Adrenal gland (tissue), 5 donors: ENCODE results near the gene PSMD5.

Experiments used
- POLR2A ChIP-seq, 2 donors: fragments of 450-650 bp; IDR thresholded peaks; one replicate each; pipeline ENCODE4 v1.6.1; 2017; ENCODE audit warnings: antibody characterized with exemption in 2 of 2, mild to moderate bottlenecking in 2 of 2, moderate library complexity in 1 of 2
- TF ChIP-seq, protein P1 (sequence below), 6 experiments: fragments of 450-650 bp in 4 of 6; fragments of 200-600 bp in 2 of 6; sonication (generic) in 1 of 6; IDR thresholded peaks; 1 replicate in 5 of 6; 2 replicates in 1 of 6; pipeline versions ENCODE4 v1.5.1 to v1.8.0; 2016 to 2021; ENCODE audit warnings: antibody characterized with exemption in 6 of 6, mild to moderate bottlenecking in 2 of 6, moderate library complexity in 1 of 6
- donor health status: DM: no; HTN: no; CAD: no.

DNA sequence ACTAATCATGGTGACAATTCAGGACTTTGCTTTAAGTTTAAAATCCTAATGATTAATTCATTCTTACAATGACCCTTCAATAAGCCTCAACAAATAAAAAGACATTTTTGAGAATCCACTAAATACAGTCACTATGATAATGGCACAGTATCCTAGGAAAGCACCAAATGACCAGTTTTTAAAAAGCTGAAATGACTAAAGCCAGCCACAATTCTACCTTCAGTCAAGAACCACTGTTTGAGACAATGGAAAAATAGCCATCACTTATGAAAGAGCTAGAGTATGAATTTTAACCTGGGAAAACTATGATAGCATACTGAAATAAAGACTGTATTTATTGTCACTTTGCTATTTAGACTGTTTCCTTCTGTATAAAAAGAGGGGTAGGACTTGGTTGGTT lies 63.5 kb downstream of the PSMD5 start:
- TF ChIP-seq, protein P1, sequence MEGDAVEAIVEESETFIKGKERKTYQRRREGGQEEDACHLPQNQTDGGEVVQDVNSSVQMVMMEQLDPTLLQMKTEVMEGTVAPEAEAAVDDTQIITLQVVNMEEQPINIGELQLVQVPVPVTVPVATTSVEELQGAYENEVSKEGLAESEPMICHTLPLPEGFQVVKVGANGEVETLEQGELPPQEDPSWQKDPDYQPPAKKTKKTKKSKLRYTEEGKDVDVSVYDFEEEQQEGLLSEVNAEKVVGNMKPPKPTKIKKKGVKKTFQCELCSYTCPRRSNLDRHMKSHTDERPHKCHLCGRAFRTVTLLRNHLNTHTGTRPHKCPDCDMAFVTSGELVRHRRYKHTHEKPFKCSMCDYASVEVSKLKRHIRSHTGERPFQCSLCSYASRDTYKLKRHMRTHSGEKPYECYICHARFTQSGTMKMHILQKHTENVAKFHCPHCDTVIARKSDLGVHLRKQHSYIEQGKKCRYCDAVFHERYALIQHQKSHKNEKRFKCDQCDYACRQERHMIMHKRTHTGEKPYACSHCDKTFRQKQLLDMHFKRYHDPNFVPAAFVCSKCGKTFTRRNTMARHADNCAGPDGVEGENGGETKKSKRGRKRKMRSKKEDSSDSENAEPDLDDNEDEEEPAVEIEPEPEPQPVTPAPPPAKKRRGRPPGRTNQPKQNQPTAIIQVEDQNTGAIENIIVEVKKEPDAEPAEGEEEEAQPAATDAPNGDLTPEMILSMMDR (IDR thresholded peaks at IDR 0.05), result no peak
- TF ChIP-seq POLR2A (IDR thresholded peaks at IDR 0.05), result no peak
